Measurements from ENCODE around the gene FGR.

- no peak for TF ChIP-seq POLR2AphosphoS5 (IDR thresholded peaks at IDR 0.05; ENCODE audit: borderline replicate concordance, low read depth, low read length)
- TF ChIP-seq EZH2 (IDR thresholded peaks at IDR 0.05) = no peak
- TF ChIP-seq FOXP2 (optimal IDR thresholded peaks at IDR 0.05; ENCODE audit: control extremely low read depth, extremely low read length, insufficient read depth) = no peak
Observed at GRCh38 chr1:27595597-27595996, 39.4 kb downstream of the FGR start.
